PC-9 (cell line): ENCODE data around the gene GFER. TPM values are rescaled to one million over a fixed set of nuclear protein-coding genes. Genes with fewer than 3 reads are reported as not detected.
"Not testable (repeated sequence)": the region's sequence is repeated elsewhere in the genome, so short reads cannot be mapped to it uniquely, and the experiment has no call there.

ENCODE experiments used
- BruUV-seq: library from RNA; stranded (reverse); fragments of 400-500 nt; replicated peaks from 2 replicates; lab custom pipeline; 2021; lab: Mats Ljungman, UMichigan
- CTCF ChIA-PET: fragments of 300-600 bp; sonication (Branson Sonifier 250); formaldehyde crosslinking; loops from one replicate; lab custom pipeline; 2022; ENCODE audit warnings: antibody characterized with exemption; lab: Charles Lee
- POLR2A ChIA-PET: fragments of 300-600 bp; sonication (Branson Sonifier 250); formaldehyde crosslinking; loops from one replicate; lab custom pipeline; 2022; ENCODE audit warnings: antibody characterized with exemption; ENCODE audit not compliant: unreplicated experiment; lab: Charles Lee
- DNase-seq, 2 experiments: peaks; one replicate each; pipeline versions ENCODE4 v3.0.0 to v3.0.0-alpha.2; 2015 to 2022; ENCODE audit warnings: mixed read lengths in 1 of 2
- H2AFZ ChIP-seq: fragments of 200-600 bp; sonication (generic); 2 replicates; pipeline ENCODE4 v1.8.1; 2017; ENCODE audit warnings: antibody characterized with exemption
- H3F3A ChIP-seq: fragments of 200-600 bp; sonication (generic); 2 replicates; pipeline ENCODE4 v1.8.1; 2017; ENCODE audit warnings: antibody characterized with exemption, mild to moderate bottlenecking, low read depth; ENCODE audit not compliant: insufficient read depth
- H3K27ac ChIP-seq: fragments of 200-600 bp; sonication (generic); 2 replicates; pipeline ENCODE4 v1.6.1; 2016; ENCODE audit warnings: mixed run types
- H3K27me3 ChIP-seq: fragments of 200-600 bp; sonication (generic); 2 replicates; pipeline ENCODE4 v1.6.1; 2016; ENCODE audit warnings: low read depth, mixed run types; ENCODE audit not compliant: insufficient read depth
- H3K36me3 ChIP-seq: fragments of 200-600 bp; sonication (generic); 2 replicates; pipeline ENCODE4 v1.6.1; 2016; ENCODE audit warnings: low read depth, mixed run types
- H3K4me1 ChIP-seq: fragments of 200-600 bp; sonication (generic); replicated peaks from 2 replicates; pipeline ENCODE4 v1.6.1; 2016; ENCODE audit warnings: mixed run types; ENCODE audit not compliant: insufficient read depth
- H3K4me2 ChIP-seq: fragments of 200-600 bp; sonication (generic); 2 replicates; pipeline ENCODE4 v1.6.1; 2017; ENCODE audit warnings: mixed run types
- H3K4me3 ChIP-seq: fragments of 200-600 bp; sonication (generic); 2 replicates; pipeline ENCODE4 v1.6.1; 2016; ENCODE audit warnings: mixed run types
- H3K79me2 ChIP-seq: fragments of 200-600 bp; sonication (generic); 2 replicates; pipeline ENCODE4 v1.6.1; 2017; ENCODE audit warnings: low read depth, mixed run types
- H3K9me2 ChIP-seq: fragments of 200-600 bp; sonication (generic); 2 replicates; pipeline ENCODE4 v1.8.1; 2017; ENCODE audit warnings: mild to moderate bottlenecking; ENCODE audit not compliant: insufficient read depth
- H3K9me3 ChIP-seq: fragments of 200-600 bp; sonication (generic); 2 replicates; pipeline ENCODE4 v1.8.1; 2016; ENCODE audit warnings: low read depth; ENCODE audit not compliant: insufficient read depth
- H4K20me1 ChIP-seq: fragments of 200-600 bp; sonication (generic); 2 replicates; pipeline ENCODE4 v1.8.1; 2017; ENCODE audit not compliant: insufficient read depth
- EZH2 ChIP-seq: fragments of 200-600 bp; sonication (generic); IDR thresholded peaks from 2 replicates; pipeline ENCODE4 v1.8.0; 2017; ENCODE audit warnings: antibody characterized with exemption, low read depth
- intact Hi-C: fragments of 100-400 bp; cut with micrococcal nuclease; formaldehyde crosslinking; loops from one replicate; pipeline ENCODE4 v1.10.0; 2022; ENCODE audit not compliant: unreplicated experiment
- total RNA-seq: library from RNA; stranded (reverse); gene quantifications from 2 replicates; pipeline ENCODE4 v1.2.3, GENCODE V29; 2021
- TF ChIP-seq, protein P1 (sequence below): fragments of 200-600 bp; sonication (generic); conservative IDR thresholded peaks from 2 replicates; pipeline ENCODE4 v1.6.1; 2017; ENCODE audit warnings: mixed run types, antibody characterized with exemption, mild to moderate bottlenecking, moderate library complexity

Gene GFER
- total RNA-seq, 1 experiment from 2014 or later: 59.7 TPM

DNA sequence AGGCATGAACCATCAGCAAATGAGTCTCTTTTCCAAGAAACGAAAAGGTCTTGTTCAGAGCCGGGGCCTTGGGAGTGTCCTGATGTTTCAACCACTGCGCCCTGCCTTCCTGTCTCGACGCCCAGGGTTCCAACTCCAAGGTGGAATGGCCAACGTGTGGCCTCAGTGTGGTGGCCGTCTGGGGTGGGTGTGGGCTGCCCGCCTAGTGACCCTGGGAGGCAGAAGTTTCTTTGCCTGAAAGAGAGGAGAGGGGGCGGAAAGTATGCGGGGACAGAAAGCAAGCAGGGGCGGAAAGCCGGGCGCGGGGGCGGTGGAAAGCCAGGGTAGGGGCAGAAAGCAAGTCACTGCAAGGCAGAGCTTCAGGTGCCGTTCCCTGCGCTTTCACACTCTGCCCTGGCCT is 45.1 kb upstream of the GFER start:
- BruUV-seq: no TSS peak
- TF ChIP-seq EZH2: no peak
- TF ChIP-seq, protein P1, sequence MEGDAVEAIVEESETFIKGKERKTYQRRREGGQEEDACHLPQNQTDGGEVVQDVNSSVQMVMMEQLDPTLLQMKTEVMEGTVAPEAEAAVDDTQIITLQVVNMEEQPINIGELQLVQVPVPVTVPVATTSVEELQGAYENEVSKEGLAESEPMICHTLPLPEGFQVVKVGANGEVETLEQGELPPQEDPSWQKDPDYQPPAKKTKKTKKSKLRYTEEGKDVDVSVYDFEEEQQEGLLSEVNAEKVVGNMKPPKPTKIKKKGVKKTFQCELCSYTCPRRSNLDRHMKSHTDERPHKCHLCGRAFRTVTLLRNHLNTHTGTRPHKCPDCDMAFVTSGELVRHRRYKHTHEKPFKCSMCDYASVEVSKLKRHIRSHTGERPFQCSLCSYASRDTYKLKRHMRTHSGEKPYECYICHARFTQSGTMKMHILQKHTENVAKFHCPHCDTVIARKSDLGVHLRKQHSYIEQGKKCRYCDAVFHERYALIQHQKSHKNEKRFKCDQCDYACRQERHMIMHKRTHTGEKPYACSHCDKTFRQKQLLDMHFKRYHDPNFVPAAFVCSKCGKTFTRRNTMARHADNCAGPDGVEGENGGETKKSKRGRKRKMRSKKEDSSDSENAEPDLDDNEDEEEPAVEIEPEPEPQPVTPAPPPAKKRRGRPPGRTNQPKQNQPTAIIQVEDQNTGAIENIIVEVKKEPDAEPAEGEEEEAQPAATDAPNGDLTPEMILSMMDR: no peak
- Histone ChIP-seq H3K4me3 (no peak overlapping the region), H2AFZ (no peak overlapping the region), H3K4me1 (peaks cover 36% of the 10 kb centered on the region), H3F3A (peaks cover 51% of the 10 kb centered on the region), H3K27ac (no peak overlapping the region), H3K4me2 (no peak overlapping the region), H3K27me3 (no peaks in the 10 kb centered on the region), H3K9me3 (no peaks in the 10 kb centered on the region), H3K79me2 (peaks cover 18% of the 10 kb centered on the region; the same call in 1 of the 2 replicates), H4K20me1 (0 out of 2 replicates have a peak, but pooled peaks cover 3% of the 10 kb centered on the region), H3K36me3 (no peaks in the 10 kb centered on the region), H3K9me2 (no peaks in the 10 kb centered on the region)
- no peak for DNase-seq
- CTCF ChIA-PET: no interaction called here
- POLR2A ChIA-PET: no interaction called here
- intact Hi-C loops: no loop called here

DNA sequence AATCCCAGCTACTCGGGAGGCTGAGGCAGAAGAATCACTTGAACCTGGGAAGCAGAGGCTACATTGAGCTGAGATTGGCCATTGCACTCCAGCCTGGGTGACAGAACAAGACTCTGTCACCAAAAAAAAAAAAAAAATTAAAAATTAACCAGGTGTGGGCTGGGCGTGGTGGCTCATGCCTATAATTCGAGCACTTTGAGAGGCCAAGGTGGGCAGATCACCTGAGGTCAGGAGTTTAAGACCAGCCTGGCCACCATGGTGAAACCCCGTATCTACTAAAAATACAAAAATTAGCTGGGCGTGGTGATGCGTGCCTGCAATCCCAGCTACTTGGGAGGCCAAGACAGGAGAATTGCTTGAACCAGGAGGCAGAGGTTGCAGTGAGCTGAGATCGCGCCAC is 44.2 kb upstream of the GFER start:
- H3F3A ChIP-seq: peaks cover 57% of the 10 kb centered on the region
- H3K9me3 ChIP-seq, POLR2A ChIA-PET, H3K27me3 ChIP-seq, H3K4me3 ChIP-seq, H4K20me1 ChIP-seq, H3K36me3 ChIP-seq, H3K27ac ChIP-seq, H2AFZ ChIP-seq, DNase-seq, BruUV-seq, H3K9me2 ChIP-seq, H3K4me2 ChIP-seq: not testable (repeated sequence)
- peaks cover 34% of the 10 kb centered on the region for H3K4me1 ChIP-seq
- H3K79me2 ChIP-seq: peaks cover 18% of the 10 kb centered on the region; the same call in 1 of the 2 replicates
- intact Hi-C loops: loop anchor here (5.0 kb wide), 1 partner anchor 158 kb away; the partner anchor contains the start of genes NUBP2 and SPSB3
- CTCF ChIA-PET: interaction anchor here (0.5 to 0.7 kb wide), 2 partner anchors 207 to 219 kb away, joined by 5 to 13 read pairs; no protein-coding TSS in a partner anchor

DNA sequence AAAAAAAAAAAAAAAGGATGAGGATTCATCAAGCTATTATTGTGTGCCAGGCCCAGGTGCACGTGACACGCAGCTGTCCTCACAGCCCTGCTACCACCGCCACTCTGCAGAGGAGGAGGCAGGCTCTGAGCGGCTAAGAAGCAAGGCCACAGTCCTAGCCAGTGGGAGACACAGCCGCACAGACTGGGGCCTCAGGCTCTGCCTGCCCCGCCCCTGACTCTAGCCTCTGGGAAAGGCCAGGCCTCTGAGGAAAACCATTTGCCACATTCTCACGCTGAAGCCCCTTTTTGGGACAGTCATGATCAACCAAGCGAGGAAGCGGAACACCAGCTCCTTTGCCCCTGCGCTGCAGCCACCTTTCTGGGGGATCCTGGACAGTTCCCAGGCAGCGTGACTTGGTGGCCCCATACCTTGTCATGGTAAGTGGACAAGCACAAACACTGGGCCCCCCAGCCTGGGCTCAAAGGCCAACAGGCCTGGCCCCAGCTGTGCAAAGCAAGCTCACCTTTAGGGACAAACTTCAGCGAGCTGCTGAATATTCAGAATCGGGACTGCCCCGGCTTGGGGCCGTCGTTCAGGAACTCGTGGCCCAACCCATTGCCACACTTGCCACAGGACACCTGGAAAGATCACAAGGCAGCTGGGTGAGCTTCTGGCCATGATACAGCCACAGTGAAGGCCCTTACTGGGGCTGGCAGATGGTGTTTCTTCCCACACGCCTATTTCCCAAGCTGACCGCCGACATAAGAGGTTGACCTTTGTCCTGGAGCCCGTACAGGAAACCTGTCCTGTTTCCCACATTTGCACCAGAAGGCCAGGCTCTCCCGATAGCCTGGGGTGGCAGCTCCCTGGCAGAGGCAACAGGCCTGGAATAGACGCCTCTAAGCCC is 43.5 kb upstream of the GFER start:
- Histone ChIP-seq H3K36me3 (no peaks in the 10 kb centered on the region), H3K27ac (no peak overlapping the region), H3K4me2 (peak overlapping the region; percentile 86), H3K4me1 (peaks cover 28% of the 10 kb centered on the region), H3K9me3 (no peaks in the 10 kb centered on the region), H3K27me3 (no peaks in the 10 kb centered on the region), H3F3A (peaks cover 50% of the 10 kb centered on the region), H3K79me2 (peaks cover 18% of the 10 kb centered on the region; the same call in 1 of the 2 replicates), H4K20me1 (0 out of 2 replicates have a peak, but pooled peaks cover 3% of the 10 kb centered on the region), H3K9me2 (no peaks in the 10 kb centered on the region), H3K4me3 (no peak overlapping the region), H2AFZ (no peak overlapping the region)
- ChIA-PET POLR2A (interaction anchor here (0.7 kb wide), 1 partner anchor 26 kb away, joined by 4 read pairs; no protein-coding TSS in a partner anchor), CTCF (interaction anchor here (0.5 to 0.7 kb wide), 4 partner anchors 9 to 220 kb away, joined by 3 to 13 read pairs (median 5); no protein-coding TSS in a partner anchor)
- DNase-seq: no peak
- intact Hi-C loops: loop anchor here (5.0 kb wide), 1 partner anchor 158 kb away; the partner anchor contains the start of genes NUBP2 and SPSB3
- TF ChIP-seq, protein P1: no peak
- TF ChIP-seq EZH2: no peak
- BruUV-seq: no TSS peak
